IPS DF 6.9 (cell line): ENCODE results near the gene MAP1S.

ENCODE experiments used
- DNase-seq: peaks from one replicate; pipeline ENCODE4 v3.0.0-alpha.2; 2013; ENCODE audit warnings: low read depth, low spot score
- H3K27ac ChIP-seq: one replicate; pipeline ENCODE4 v1.5.1; 2013; ENCODE audit warnings: low read length, control low read depth
- H3K27me3 ChIP-seq: 2 replicates; pipeline ENCODE4 v1.6.1; 2013; ENCODE audit warnings: mild to moderate bottlenecking, low read length; ENCODE audit not compliant: control insufficient read depth, insufficient read depth
- H3K36me3 ChIP-seq: 2 replicates; pipeline ENCODE4 v1.6.1; 2013; ENCODE audit warnings: low read length; ENCODE audit not compliant: control insufficient read depth, insufficient read depth
- H3K4me1 ChIP-seq: 2 replicates; pipeline ENCODE4 v1.6.1; 2013; ENCODE audit warnings: low read length; ENCODE audit not compliant: control insufficient read depth, insufficient read depth
- H3K4me3 ChIP-seq: 2 replicates; pipeline ENCODE4 v1.5.1; 2013; ENCODE audit warnings: mild to moderate bottlenecking, low read length
- H3K9me3 ChIP-seq: 2 replicates; pipeline ENCODE4 v1.6.1; 2013; ENCODE audit warnings: low read length, inconsistent platforms; ENCODE audit not compliant: control insufficient read depth, insufficient read depth
- WGBS: extraction: QIAGEN DNeasy Blood & Tissue Kit; methylation state at CpG from one replicate; pipeline ENCODE4 v1.1.7; 2013; ENCODE audit warnings: mixed read lengths, missing lambda C conversion rate; ENCODE audit not compliant: insufficient read length, insufficient coverage; 5-methylcytosine and 5-hydroxymethylcytosine counted together

The MAP1S gene

GRCh38 chr19:17739121-17739875 is 20.0 kb downstream of the MAP1S start:
- DNase-seq, result no peak
- no peak overlapping the region for H3K27ac ChIP-seq
- no CpG with 5 or more reads among the region's 18 CpGs for WGBS
- peaks cover 6% of the 10 kb centered on the region for H3K36me3 ChIP-seq
- no peak overlapping the region for H3K4me3 ChIP-seq
- no peaks in the 10 kb centered on the region; the same call in 1 of the 2 replicates for H3K9me3 ChIP-seq
- no peaks in the 10 kb centered on the region for H3K27me3 ChIP-seq
- H3K4me1 ChIP-seq, result 0 out of 2 replicates have a peak, but pooled peaks cover 1% of the 10 kb centered on the region

GRCh38 chr19:17741456-17741855 is 22.2 kb downstream of the MAP1S start:
- no CpG with 5 or more reads among the region's 2 CpGs for WGBS
- DNase-seq, result no peak
- Histone ChIP-seq H3K27ac (no peak overlapping the region), H3K9me3 (no peaks in the 10 kb centered on the region; the same call in 1 of the 2 replicates), H3K27me3 (no peaks in the 10 kb centered on the region), H3K36me3 (no peaks in the 10 kb centered on the region), H3K4me1 (0 out of 2 replicates have a peak, but pooled peaks cover 1% of the 10 kb centered on the region), H3K4me3 (no peak overlapping the region)

GRCh38 chr19:17743874-17744580 is 24.7 kb downstream of the MAP1S start:
- Histone ChIP-seq H3K4me3 (no peak overlapping the region), H3K4me1 (0 out of 2 replicates have a peak, but pooled peaks cover 1% of the 10 kb centered on the region), H3K9me3 (no peaks in the 10 kb centered on the region; the same call in 1 of the 2 replicates), H3K27ac (no peak overlapping the region), H3K27me3 (no peaks in the 10 kb centered on the region), H3K36me3 (no peaks in the 10 kb centered on the region)
- no CpG with 5 or more reads among the region's 6 CpGs for WGBS
- DNase-seq, result no peak

GRCh38 chr19:17747205-17748098 is 28.2 kb downstream of the MAP1S start:
- H3K4me1 ChIP-seq, result no peaks in the 10 kb centered on the region
- no peak overlapping the region for H3K27ac ChIP-seq
- H3K9me3 ChIP-seq, result no peaks in the 10 kb centered on the region
- no CpG with 5 or more reads among the region's 75 CpGs for WGBS
- no peaks in the 10 kb centered on the region for H3K27me3 ChIP-seq
- H3K4me3 ChIP-seq, result peak overlapping the region; percentile 82
- H3K36me3 ChIP-seq, result no peaks in the 10 kb centered on the region
- DNase-seq, result peak; percentile 75

GRCh38 chr19:17748884-17749638 is 29.8 kb downstream of the MAP1S start:
- Histone ChIP-seq H3K27ac (no peak overlapping the region), H3K9me3 (no peaks in the 10 kb centered on the region), H3K27me3 (no peaks in the 10 kb centered on the region), H3K4me3 (no peak overlapping the region), H3K36me3 (no peaks in the 10 kb centered on the region), H3K4me1 (no peaks in the 10 kb centered on the region)
- WGBS, result no CpG with 5 or more reads among the region's 6 CpGs
- no peak for DNase-seq

- no peaks in the 10 kb centered on the region for H3K27me3 ChIP-seq
- H3K36me3 ChIP-seq, result no peaks in the 10 kb centered on the region
- no peak for DNase-seq
- WGBS, result no CpG with 5 or more reads among the region's 8 CpGs
- no peak overlapping the region for H3K27ac ChIP-seq
- no peaks in the 10 kb centered on the region for H3K9me3 ChIP-seq
- no peaks in the 10 kb centered on the region for H3K4me1 ChIP-seq
- H3K4me3 ChIP-seq, result no peak overlapping the region
Measured at GRCh38 chr19:17749912-17750317, 30.6 kb downstream of the MAP1S start.

GRCh38 chr19:17751103-17751911 is 32.0 kb downstream of the MAP1S start, which contains the start of gene FCHO1:
Gene FCHO1 (plus strand): TSS chr19:17751477. CDS start chr19:17755165, 3,688 bp downstream.
- Histone ChIP-seq H3K27me3 (no peaks in the 10 kb centered on the region), H3K4me1 (no peaks in the 10 kb centered on the region), H3K9me3 (no peaks in the 10 kb centered on the region), H3K36me3 (no peaks in the 10 kb centered on the region), H3K27ac (no peak within 1 kb of the TSS), H3K4me3 (no peak within 1 kb of the TSS)
- WGBS, result no CpG with 5 or more reads among the region's 28 CpGs
- no peak for DNase-seq

GRCh38 chr19:17751912-17752273 is 32.6 kb downstream of the MAP1S start:
- Histone ChIP-seq H3K9me3 (no peaks in the 10 kb centered on the region), H3K27me3 (no peaks in the 10 kb centered on the region), H3K4me3 (no peak overlapping the region), H3K4me1 (no peaks in the 10 kb centered on the region), H3K27ac (no peak overlapping the region), H3K36me3 (no peaks in the 10 kb centered on the region)
- WGBS, result no CpG with 5 or more reads among the region's 2 CpGs
- no peak for DNase-seq

GRCh38 chr19:17752865-17753639 is 33.8 kb downstream of the MAP1S start:
- H3K9me3 ChIP-seq, result no peaks in the 10 kb centered on the region
- no peaks in the 10 kb centered on the region for H3K4me1 ChIP-seq
- DNase-seq, result no peak
- no peaks in the 10 kb centered on the region for H3K27me3 ChIP-seq
- H3K36me3 ChIP-seq, result no peaks in the 10 kb centered on the region
- H3K27ac ChIP-seq, result no peak overlapping the region
- no CpG with 5 or more reads among the region's 7 CpGs for WGBS
- H3K4me3 ChIP-seq, result no peak overlapping the region
